Osteoblast (primary cell): ENCODE results near the gene H1-8. TPM values are rescaled to one million over a fixed set of nuclear protein-coding genes. Genes with fewer than 3 reads are reported as not detected.

Experiments
- DNase-seq: peaks from one replicate; pipeline ENCODE4 v3.0.0; 2011; ENCODE audit warnings: low spot score, mixed read lengths; ENCODE audit not compliant: insufficient read length; ENCODE audit errors: missing footprints
- H2AFZ ChIP-seq: 2 replicates; pipeline ENCODE4 v1.6.0; 2011; ENCODE audit warnings: mild to moderate bottlenecking, low read length
- H3K27ac ChIP-seq: 2 replicates; pipeline ENCODE4 v1.5.1; 2011; ENCODE audit warnings: mild to moderate bottlenecking, low read depth, low read length, moderate library complexity
- H3K27me3 ChIP-seq: 2 replicates; pipeline ENCODE4 v1.6.0; 2012; ENCODE audit warnings: mild to moderate bottlenecking, control low read depth, inconsistent platforms, low read length, moderate library complexity; ENCODE audit not compliant: insufficient read depth
- H3K36me3 ChIP-seq: 2 replicates; pipeline ENCODE4 v1.5.1; 2011; ENCODE audit warnings: mild to moderate bottlenecking, low read length, control low read depth, moderate library complexity; ENCODE audit not compliant: insufficient read depth
- H3K4me1 ChIP-seq: 2 replicates; pipeline ENCODE4 v1.5.1; 2011; ENCODE audit warnings: mild to moderate bottlenecking, low read length, control low read depth, moderate library complexity; ENCODE audit not compliant: insufficient read depth
- H3K4me2 ChIP-seq: 2 replicates; pipeline ENCODE4 v1.6.0; 2011; ENCODE audit warnings: mild to moderate bottlenecking, low read length; ENCODE audit not compliant: insufficient read depth
- H3K4me3 ChIP-seq: fragments of 200-600 bp; sonication (generic); 3 replicates; pipeline ENCODE4 v1.5.1; 2012; ENCODE audit warnings: mild to moderate bottlenecking, low read length, inconsistent platforms; ENCODE audit not compliant: insufficient read depth
- H3K79me2 ChIP-seq: 2 replicates; pipeline ENCODE4 v1.6.0; 2012; ENCODE audit warnings: mild to moderate bottlenecking, low read length, control low read depth, inconsistent platforms; ENCODE audit not compliant: insufficient read depth
- H3K9me3 ChIP-seq: 2 replicates; pipeline ENCODE4 v1.5.1; 2011; ENCODE audit warnings: low read depth, low read length, control low read depth
- H4K20me1 ChIP-seq: 2 replicates; pipeline ENCODE4 v1.6.0; 2012; ENCODE audit warnings: mild to moderate bottlenecking, low read length, control low read depth; ENCODE audit not compliant: insufficient read depth
- CTCF ChIP-seq: IDR thresholded peaks from 2 replicates; pipeline ENCODE4 v1.5.1; 2011; ENCODE audit warnings: mild to moderate bottlenecking, low read depth, low read length, moderate library complexity; ENCODE audit errors: extremely low read depth
- total RNA-seq: library from RNA; depleted of rRNA; stranded (reverse); fragments of >200 nt; gene quantifications from 2 replicates; pipeline ENCODE4 v1.2.3, GENCODE V29; 2012

H1-8 gene
- total RNA-seq, 1 donor, result not detected

GRCh38 chr3:129507181-129507831 lies 35.7 kb upstream of the H1-8 start:
- Histone ChIP-seq H3K27me3 (no peaks in the 10 kb centered on the region), H3K4me2 (no peak overlapping the region), H4K20me1 (no peaks in the 10 kb centered on the region), H2AFZ (no peak overlapping the region), H3K4me3 (no peak overlapping the region), H3K4me1 (no peaks in the 10 kb centered on the region), H3K36me3 (peaks cover 57% of the 10 kb centered on the region), H3K9me3 (no peaks in the 10 kb centered on the region), H3K79me2 (no peaks in the 10 kb centered on the region), H3K27ac (no peak overlapping the region)
- no peak for DNase-seq
- TF ChIP-seq CTCF, result no peak

DNA sequence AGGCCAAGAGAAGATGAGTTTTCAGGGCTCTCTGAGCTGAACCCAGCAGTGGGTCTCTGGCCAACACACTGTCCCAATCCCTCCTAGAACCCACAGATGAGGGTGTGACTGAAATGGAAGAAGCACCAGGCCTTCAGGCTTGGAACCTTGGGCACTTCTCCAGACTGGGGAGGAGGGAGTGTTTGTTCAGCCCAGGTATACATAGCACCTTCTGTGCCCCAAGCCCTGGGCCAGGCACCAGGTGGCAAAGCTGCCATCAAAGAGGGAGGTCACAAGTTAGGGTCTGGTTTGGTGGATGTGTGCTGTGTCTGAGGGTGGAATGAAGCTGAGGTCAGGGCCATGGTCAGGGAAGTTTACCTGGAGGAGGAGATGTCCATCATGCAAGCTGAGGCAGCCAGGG lies 30.4 kb upstream of the H1-8 start:
- no peak for TF ChIP-seq CTCF

DNA sequence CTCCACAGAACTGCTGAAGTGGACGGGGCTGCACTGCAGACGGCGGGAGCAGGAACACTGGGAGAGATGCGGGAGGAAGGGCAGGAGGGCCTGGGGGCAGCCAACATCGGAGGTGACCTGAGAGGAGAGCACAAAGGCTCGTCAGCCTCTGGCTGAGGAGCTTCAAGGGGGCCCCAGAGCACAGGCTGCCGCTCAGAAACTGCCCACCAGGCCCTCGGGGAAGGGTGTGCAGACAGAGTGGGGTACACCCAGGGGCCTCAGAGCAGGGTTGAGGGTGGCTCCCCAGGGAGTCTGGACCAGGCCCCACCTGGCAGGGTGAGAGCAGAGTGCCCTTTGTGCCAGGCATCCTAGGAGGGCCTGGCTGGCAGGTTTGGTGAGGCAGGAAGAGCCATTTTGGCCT lies 29.3 kb upstream of the H1-8 start:
- no peaks in the 10 kb centered on the region for H4K20me1 ChIP-seq
- no peak for TF ChIP-seq CTCF
- no peaks in the 10 kb centered on the region for H3K27me3 ChIP-seq
- no peak overlapping the region for H3K27ac ChIP-seq
- no peak overlapping the region for H3K4me2 ChIP-seq
- peaks cover 6% of the 10 kb centered on the region for H3K36me3 ChIP-seq
- no peaks in the 10 kb centered on the region for H3K4me1 ChIP-seq
- no peaks in the 10 kb centered on the region for H3K9me3 ChIP-seq
- DNase-seq, result no peak
- no peak overlapping the region for H3K4me3 ChIP-seq
- H3K79me2 ChIP-seq, result no peaks in the 10 kb centered on the region
- no peak overlapping the region for H2AFZ ChIP-seq

More for the DNA sequence above, 30.4 kb upstream of the H1-8 start:
- Histone ChIP-seq H4K20me1 (no peaks in the 10 kb centered on the region), H2AFZ (no peak overlapping the region), H3K27me3 (no peaks in the 10 kb centered on the region), H3K4me3 (no peak overlapping the region), H3K79me2 (no peaks in the 10 kb centered on the region), H3K27ac (no peak overlapping the region), H3K36me3 (peaks cover 11% of the 10 kb centered on the region), H3K9me3 (no peaks in the 10 kb centered on the region), H3K4me2 (no peak overlapping the region), H3K4me1 (no peaks in the 10 kb centered on the region)
- peak; percentile 37 for DNase-seq

DNA sequence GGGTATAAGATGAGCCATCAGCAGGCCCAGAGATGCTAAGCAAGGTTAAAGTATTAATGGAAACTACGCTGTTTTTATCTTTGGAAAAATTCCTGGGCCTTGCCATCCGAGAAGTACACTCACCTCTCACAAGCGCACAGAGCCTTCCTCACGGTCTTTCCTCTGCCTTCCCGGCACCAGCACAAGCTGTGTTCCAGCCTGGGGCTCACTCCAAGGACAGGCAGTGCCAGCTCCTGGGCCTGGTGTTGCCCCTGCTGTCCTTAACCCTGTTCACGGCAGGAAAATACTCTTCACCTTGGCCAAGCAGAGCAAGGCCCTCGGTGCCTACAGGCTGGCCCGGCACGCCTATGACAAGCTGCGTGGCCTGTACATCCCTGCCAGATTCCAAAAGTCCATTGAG lies 28.9 kb upstream of the H1-8 start:
- Histone ChIP-seq H3K27ac (no peak overlapping the region), H3K79me2 (no peaks in the 10 kb centered on the region), H4K20me1 (no peaks in the 10 kb centered on the region), H3K4me2 (no peak overlapping the region), H2AFZ (no peak overlapping the region), H3K9me3 (no peaks in the 10 kb centered on the region), H3K4me1 (no peaks in the 10 kb centered on the region), H3K27me3 (no peaks in the 10 kb centered on the region), H3K36me3 (peaks cover 6% of the 10 kb centered on the region), H3K4me3 (no peak overlapping the region)
- peak; percentile 26 for DNase-seq
- TF ChIP-seq CTCF, result no peak
